ENCODE results near the gene APBA2. TPM values are rescaled to one million over a fixed set of nuclear protein-coding genes. Genes with fewer than 3 reads are reported as not detected.

APBA2 gene
- total RNA-seq, 1 donor from 2014 or later = 26.4 TPM

DNA sequence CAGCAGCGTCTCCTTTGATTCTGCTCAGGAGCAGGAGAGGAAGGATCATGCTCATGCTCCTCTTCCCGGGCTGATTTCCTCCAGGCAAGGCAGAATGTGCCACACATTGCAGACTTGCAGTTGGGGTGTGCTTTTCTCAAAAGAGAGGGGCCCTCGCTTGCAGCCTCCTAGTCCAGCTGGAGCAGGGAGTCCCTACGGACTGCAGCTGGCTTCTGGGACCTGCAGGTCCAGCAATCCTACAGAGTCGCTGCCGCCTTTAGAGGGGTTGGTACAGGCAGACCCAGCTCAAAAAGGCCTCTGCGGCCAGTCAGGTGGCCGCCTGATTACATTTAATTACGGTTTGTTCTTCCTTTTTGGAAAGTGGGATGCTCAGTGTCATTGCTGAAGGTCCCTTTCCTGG is 210.0 kb downstream of the APBA2 start:
- H3K27me3 Mint-ChIP-seq (ENCODE audit: low read depth) = no peaks in the 10 kb centered on the region
- H3K27ac Mint-ChIP-seq (ENCODE audit: unreplicated experiment) = no peak overlapping the region
- H3K9me3 Mint-ChIP-seq (ENCODE audit: low read depth) = no peaks in the 10 kb centered on the region
- TF ChIP-seq, protein P1, sequence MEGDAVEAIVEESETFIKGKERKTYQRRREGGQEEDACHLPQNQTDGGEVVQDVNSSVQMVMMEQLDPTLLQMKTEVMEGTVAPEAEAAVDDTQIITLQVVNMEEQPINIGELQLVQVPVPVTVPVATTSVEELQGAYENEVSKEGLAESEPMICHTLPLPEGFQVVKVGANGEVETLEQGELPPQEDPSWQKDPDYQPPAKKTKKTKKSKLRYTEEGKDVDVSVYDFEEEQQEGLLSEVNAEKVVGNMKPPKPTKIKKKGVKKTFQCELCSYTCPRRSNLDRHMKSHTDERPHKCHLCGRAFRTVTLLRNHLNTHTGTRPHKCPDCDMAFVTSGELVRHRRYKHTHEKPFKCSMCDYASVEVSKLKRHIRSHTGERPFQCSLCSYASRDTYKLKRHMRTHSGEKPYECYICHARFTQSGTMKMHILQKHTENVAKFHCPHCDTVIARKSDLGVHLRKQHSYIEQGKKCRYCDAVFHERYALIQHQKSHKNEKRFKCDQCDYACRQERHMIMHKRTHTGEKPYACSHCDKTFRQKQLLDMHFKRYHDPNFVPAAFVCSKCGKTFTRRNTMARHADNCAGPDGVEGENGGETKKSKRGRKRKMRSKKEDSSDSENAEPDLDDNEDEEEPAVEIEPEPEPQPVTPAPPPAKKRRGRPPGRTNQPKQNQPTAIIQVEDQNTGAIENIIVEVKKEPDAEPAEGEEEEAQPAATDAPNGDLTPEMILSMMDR (IDR thresholded peaks at IDR 0.05) = no peak
- no peaks in the 10 kb centered on the region for H3K4me1 Mint-ChIP-seq (ENCODE audit: low read depth)
- DNase-seq (ENCODE audit: low spot score) = peak; percentile 72
- H3K4me3 Mint-ChIP-seq (ENCODE audit: unreplicated experiment) = no peak overlapping the region
- peaks cover 4% of the 10 kb centered on the region for H3K36me3 Mint-ChIP-seq (ENCODE audit: low read depth)

DNA sequence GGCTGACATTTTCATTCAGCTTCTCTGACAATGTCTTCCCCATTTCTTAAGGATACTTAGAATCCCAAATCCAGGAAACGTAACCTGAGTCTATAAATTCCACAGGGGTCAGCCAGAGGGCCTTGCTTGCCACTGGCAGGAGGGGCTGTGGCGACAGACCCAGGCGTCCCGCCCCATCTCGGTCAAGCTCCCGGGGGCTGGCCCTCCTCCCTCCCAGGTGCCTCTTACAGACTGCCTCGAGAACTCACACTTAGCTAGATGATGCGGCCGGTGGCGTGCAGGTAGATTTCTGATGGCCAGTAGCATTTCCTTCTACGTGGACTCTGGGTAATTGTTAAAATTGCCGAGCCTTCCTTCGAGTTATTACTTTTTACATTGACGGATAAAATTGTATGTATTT is 211.4 kb downstream of the APBA2 start:
- Mint-ChIP-seq H3K36me3 (ENCODE audit: low read depth) (peaks cover 4% of the 10 kb centered on the region), H3K9me3 (ENCODE audit: low read depth) (no peaks in the 10 kb centered on the region), H3K27ac (ENCODE audit: unreplicated experiment) (no peak overlapping the region), H3K27me3 (ENCODE audit: low read depth) (no peaks in the 10 kb centered on the region), H3K4me1 (ENCODE audit: low read depth) (no peaks in the 10 kb centered on the region), H3K4me3 (ENCODE audit: unreplicated experiment) (no peak overlapping the region)
- TF ChIP-seq, protein P1 (IDR thresholded peaks at IDR 0.05) = no peak
- peak; percentile 91 for DNase-seq (ENCODE audit: low spot score)

DNA sequence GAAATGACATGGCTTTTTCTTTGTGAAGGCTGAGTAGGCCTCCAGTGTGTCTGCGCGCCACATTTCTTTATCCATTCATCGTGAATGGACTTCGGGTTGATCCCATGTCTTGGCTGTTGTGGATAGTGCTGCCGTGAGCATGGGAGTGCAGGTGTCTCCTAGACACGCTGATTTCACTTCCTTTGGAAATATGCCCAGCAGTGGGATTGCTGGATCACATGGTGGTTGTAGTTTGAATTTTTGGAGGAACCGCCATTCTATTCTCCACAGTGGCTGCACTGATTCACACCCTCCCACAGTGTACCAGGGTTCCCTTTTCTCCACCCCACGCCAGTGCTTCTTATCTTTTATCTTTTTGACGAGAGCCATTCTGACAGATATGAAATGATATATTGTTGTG is 212.2 kb downstream of the APBA2 start:
- Mint-ChIP-seq H3K4me1 (ENCODE audit: low read depth) (no peaks in the 10 kb centered on the region), H3K4me3 (ENCODE audit: unreplicated experiment) (no peak overlapping the region), H3K36me3 (ENCODE audit: low read depth) (peaks cover 4% of the 10 kb centered on the region), H3K27ac (ENCODE audit: unreplicated experiment) (no peak overlapping the region), H3K27me3 (ENCODE audit: low read depth) (no peaks in the 10 kb centered on the region), H3K9me3 (ENCODE audit: low read depth) (no peaks in the 10 kb centered on the region)
- TF ChIP-seq, protein P1 (IDR thresholded peaks at IDR 0.05) = no peak
- DNase-seq (ENCODE audit: low spot score) = peak; percentile 15

DNA sequence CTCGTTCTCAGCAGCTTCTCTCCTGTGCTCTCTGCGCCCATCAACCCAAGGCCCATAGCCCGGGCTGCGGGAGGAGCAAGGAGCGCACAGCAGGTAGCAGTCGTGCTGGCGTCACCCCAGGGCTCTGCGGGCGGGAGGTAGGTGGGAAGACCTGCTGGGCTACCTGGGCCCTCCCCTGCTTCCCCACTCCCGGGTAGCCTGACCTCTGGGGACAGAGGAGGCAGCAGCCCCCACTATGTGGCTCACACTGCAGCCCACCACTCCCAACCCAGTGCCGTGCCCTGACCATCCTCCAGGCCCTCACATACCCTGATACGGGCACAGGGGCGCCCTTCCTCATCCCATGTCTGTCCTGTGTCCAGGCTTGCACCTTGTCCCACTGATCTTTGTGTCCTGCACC is 212.9 kb downstream of the APBA2 start:
- Mint-ChIP-seq H3K27ac (ENCODE audit: unreplicated experiment) (no peak overlapping the region), H3K4me1 (ENCODE audit: low read depth) (no peaks in the 10 kb centered on the region), H3K36me3 (ENCODE audit: low read depth) (peaks cover 4% of the 10 kb centered on the region), H3K27me3 (ENCODE audit: low read depth) (no peaks in the 10 kb centered on the region), H3K4me3 (ENCODE audit: unreplicated experiment) (no peak overlapping the region), H3K9me3 (ENCODE audit: low read depth) (no peaks in the 10 kb centered on the region)
- DNase-seq (ENCODE audit: low spot score) = peak; percentile 89
- TF ChIP-seq, protein P1 (IDR thresholded peaks at IDR 0.05) = no peak

DNA sequence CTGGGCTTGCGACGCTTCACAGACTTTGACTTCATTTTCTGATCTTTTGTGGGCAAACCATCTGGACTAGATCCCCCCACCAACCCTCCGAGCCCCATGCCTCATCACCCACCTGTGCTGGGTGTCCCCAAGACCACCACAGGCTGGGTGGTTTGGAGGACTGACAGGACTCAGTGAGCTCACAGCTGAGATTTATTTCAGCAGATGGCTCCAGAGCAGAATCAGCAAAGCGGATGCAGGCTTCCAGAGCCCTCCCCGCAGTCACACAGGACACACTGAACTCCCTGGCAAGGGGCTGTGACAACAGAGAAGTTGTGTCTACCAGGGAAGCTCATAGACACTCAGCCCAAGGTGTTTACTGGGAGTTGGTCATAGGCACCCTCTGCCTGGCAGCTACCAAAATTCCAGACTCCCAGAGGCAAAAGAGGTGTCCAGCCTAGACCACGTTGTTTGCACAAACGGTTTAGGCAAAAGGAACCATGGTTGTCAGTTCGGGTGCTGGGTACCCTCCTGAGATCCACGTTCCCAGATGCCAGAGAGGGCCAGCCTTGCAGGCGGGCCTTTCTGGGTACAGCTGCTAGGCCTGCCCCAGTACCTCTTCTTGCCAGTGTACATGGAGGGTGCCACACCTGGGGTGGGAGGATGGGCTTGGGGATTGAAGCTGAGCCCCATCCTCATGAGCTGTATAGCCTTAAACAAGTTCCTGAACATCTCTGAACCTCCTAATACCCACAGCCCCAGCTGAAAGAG is 213.5 kb downstream of the APBA2 start:
- Mint-ChIP-seq H3K27ac (ENCODE audit: unreplicated experiment) (no peak overlapping the region), H3K4me3 (ENCODE audit: unreplicated experiment) (no peak overlapping the region)
- peak; percentile 41 for DNase-seq (ENCODE audit: low spot score)

More for the DNA sequence above, 213.5 kb downstream of the APBA2 start:
- H3K36me3 Mint-ChIP-seq (ENCODE audit: low read depth) = peaks cover 4% of the 10 kb centered on the region
- no peaks in the 10 kb centered on the region for H3K27me3 Mint-ChIP-seq (ENCODE audit: low read depth)
- H3K4me1 Mint-ChIP-seq (ENCODE audit: low read depth) = peaks cover 3% of the 10 kb centered on the region
- TF ChIP-seq, protein P1 (IDR thresholded peaks at IDR 0.05) = no peak
- H3K9me3 Mint-ChIP-seq (ENCODE audit: low read depth) = no peaks in the 10 kb centered on the region

Measured in chondrocyte (in vitro differentiated cells).